ENCODE measurements around the gene SDCBP2. TPM values are rescaled to one million over a fixed set of nuclear protein-coding genes. Genes with fewer than 3 reads are reported as not detected.

SDCBP2 gene
- total and polyA plus RNA-seq, 2 of the 4 experiments (the other 2 are of a cell fraction) = 0.54 to 1.3 TPM

GRCh38 chr20:1294497-1294896, 34.4 kb downstream of the SDCBP2 start:
- Histone ChIP-seq H2BK5ac (ENCODE audit: low read depth, low read length, poor library complexity, severe bottlenecking) (no peak overlapping the region), H3K27me3 (ENCODE audit: control insufficient read depth, insufficient read depth, low read length) (no peaks in the 10 kb centered on the region), H3K4me2 (ENCODE audit: low read depth, low read length) (no peak overlapping the region), H4K91ac (ENCODE audit: insufficient read depth, low read depth, low read length) (no peak overlapping the region), H3K27ac (ENCODE audit: insufficient read depth, low read length) (no peak overlapping the region), H3K36me3 (ENCODE audit: control insufficient read depth, insufficient read depth, low read length) (no peaks in the 10 kb centered on the region; the same call in 1 of the 2 replicates), H3K4ac (ENCODE audit: low read depth, low read length) (no peak overlapping the region), H4K5ac (ENCODE audit: low read depth, low read length) (no peak overlapping the region), H4K20me1 (ENCODE audit: insufficient read depth, low read length) (peaks cover 27% of the 10 kb centered on the region), H3K9me1 (ENCODE audit: insufficient read depth, low read length) (peaks cover 35% of the 10 kb centered on the region), H3K79me1 (ENCODE audit: low read depth in 1 of 2, low read length in 2 of 2) (peaks cover 5 to 22% of the 10 kb centered on the region in 2 experiments; a peak in 3 of 4 replicates), H3K18ac (ENCODE audit: low read depth, low read length) (no peak overlapping the region), H2BK120ac (ENCODE audit: low read depth, low read length) (no peak overlapping the region), H3K9ac (ENCODE audit: low read depth, low read length) (no peak overlapping the region), H2BK20ac (ENCODE audit: low read depth, low read length) (no peak overlapping the region), H3K9me3 (ENCODE audit: control insufficient read depth, insufficient read depth, low read length) (no peaks in the 10 kb centered on the region), H3K4me3 (ENCODE audit: insufficient read depth, low read depth, low read length) (no peak overlapping the region), H3K4me1 (ENCODE audit: control insufficient read depth, insufficient read depth, low read length) (no peaks in the 10 kb centered on the region; the same call in 1 of the 2 replicates), H2BK15ac (ENCODE audit: low read depth, low read length) (no peak overlapping the region), H2AK5ac (ENCODE audit: low read depth, low read length) (no peak overlapping the region), H3K23ac (ENCODE audit: low read depth, low read length) (no peak overlapping the region), H2AFZ (replicated peaks; ENCODE audit: low read length, poor library complexity) (no peak overlapping the region), H3K56ac (ENCODE audit: extremely low read depth, insufficient read depth, low read length) (no peak overlapping the region), H2AK9ac (replicated peaks; ENCODE audit: low read depth, low read length, poor library complexity) (no peak overlapping the region), H4K8ac (ENCODE audit: low read depth in 2 of 2, low read length in 2 of 2) (no peak overlapping the region), H3K14ac (replicated peaks; ENCODE audit: low read depth, low read length) (no peak overlapping the region)
- in situ Hi-C loops (cut with MboI; ENCODE audit: low sequenced_read_pairs) (no loop called here), dilution Hi-C loops (cut with HindIII; ENCODE audit: low sequenced_read_pairs, unreplicated experiment) (no loop called here), intact Hi-C loops (cut with micrococcal nuclease) (no loop called here)
- POLR2A ChIA-PET (ENCODE audit: unreplicated experiment) = no interaction called here
- ATAC-seq (ENCODE audit: low read depth) = no peak
- CTCF ChIA-PET = no interaction called here
- no peak for DNase-seq
- WGBS, 2 experiments (ENCODE audit: extremely low coverage in 2 of 2, insufficient read length in 1 of 2) = 83% methylated on average over 2 of the region's 8 CpGs; no CpG with 5 or more reads in 1 of the 2 experiments
- BruUV-seq (replicated peaks) = no TSS peak
- TF ChIP-seq RCOR1 (IDR thresholded peaks at IDR 0.05; ENCODE audit: insufficient replicate concordance, low read length) (no peak), CEBPB (IDR thresholded peaks at IDR 0.05; ENCODE audit: low read depth, low read length) (no peak), ELK1 (IDR thresholded peaks at IDR 0.05; ENCODE audit: borderline replicate concordance, low read depth, low read length) (no peak), FOS (IDR thresholded peaks at IDR 0.05; ENCODE audit: low read depth, low read length) (no peak), USF2 (IDR thresholded peaks at IDR 0.05; ENCODE audit: low read depth, low read length) (no peak), CTCF (conservative IDR thresholded peaks at IDR 0.05; ENCODE audit: low read depth, low read length) (no peak), RAD21 (IDR thresholded peaks at IDR 0.05; ENCODE audit: low read length) (no peak)

All from IMR-90 (cell line).